HG03103 (cell line): ENCODE data around the gene MAST4.
A peak's percentile ranks its signal among the peaks of the same experiment; 100 is the strongest.

Source experiments
- ATAC-seq: cut with Tn5 transposase; IDR thresholded peaks from one replicate; pipeline ENCODE4 v1.9.1; 2021; ENCODE audit warnings: low read depth; ENCODE audit not compliant: unreplicated experiment

MAST4 gene

DNA sequence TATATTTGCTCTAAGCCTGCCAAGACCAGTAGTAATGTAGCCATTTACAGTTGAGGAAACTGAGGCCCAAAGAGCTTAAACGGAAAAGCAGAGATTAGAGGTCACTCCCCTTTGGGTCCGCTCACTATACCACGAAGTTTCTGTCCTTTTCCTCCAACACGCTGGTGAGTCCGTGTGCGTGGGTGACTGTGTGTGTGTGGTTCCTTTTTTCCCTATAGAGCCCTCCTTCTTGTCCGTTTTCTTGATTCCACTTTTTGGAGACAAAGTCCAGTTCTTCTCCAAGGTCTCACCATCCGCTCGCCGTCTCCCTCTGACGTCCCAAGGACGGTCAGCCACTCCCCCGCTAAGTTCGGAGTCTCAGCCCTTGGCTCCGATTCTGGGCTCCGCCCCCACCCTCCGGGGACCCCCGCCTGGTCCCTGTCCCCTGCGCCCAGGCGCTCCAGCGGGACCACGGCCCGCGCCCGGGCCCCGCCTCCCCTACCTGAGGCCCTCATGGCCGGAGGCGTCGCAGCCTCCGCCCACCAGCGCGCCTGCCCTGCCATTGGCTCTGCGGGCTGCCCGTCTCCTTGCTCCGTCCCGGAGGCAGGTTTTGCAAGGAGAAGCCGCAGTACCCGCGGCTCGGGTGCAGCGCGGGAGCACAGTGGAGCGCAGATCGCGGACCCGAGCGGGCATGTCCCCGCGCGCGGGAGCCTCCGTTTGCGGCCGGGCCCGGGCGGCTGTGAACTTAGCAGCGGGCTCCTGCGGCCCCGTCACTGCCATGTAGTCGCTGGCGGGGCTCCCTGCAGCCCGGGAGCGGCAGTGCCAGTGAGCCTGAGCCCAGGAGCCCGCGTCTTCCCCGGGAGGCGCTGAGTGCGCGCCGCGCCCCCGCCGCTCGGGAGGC lies at the start of gene MAST4:
MAST4 (plus strand) TSS at position 638 of the 880 bp plus-strand sequence. CDS start 263 bp downstream, outside the sequence.
- ATAC-seq = peak; percentile 97

DNA sequence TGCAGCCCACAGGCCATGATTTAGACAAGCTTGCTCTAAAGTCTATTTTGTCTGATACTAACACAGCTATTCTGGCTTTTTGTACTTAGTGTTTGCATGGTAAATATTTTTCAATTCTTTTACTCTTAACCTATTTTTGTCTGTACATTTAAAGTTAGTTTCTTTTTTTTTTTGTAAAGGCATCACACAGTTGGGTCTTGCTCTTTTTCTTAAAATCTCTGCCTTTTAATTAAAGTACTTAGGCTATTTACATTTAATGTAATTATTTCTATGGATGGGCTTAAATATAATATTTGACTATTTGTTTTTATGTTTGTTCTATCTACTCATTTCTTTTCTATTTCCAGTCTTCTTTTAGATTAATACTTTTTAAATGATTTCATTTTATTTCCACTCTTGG lies 49.7 kb upstream of the MAST4 start:
- no peak for ATAC-seq

DNA sequence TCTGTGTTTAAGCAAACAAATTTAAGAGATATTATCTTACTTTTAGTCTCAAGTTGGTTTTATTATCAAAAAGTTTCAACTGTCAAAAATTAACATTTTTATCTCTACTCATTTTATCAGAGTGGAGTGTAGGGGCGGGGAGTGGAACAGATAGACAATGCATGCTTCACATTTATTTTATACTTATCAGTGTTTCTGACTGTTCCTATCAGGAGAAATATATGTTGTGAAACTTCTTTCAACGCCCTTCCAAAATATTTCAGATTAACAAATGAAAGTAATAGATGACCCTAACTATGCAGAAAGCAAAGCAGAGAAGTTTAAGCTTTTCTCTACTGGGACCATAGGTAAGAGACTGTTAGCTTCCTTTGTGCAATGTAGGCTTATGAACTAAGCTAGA lies 44.9 kb upstream of the MAST4 start:
- ATAC-seq = no peak

DNA sequence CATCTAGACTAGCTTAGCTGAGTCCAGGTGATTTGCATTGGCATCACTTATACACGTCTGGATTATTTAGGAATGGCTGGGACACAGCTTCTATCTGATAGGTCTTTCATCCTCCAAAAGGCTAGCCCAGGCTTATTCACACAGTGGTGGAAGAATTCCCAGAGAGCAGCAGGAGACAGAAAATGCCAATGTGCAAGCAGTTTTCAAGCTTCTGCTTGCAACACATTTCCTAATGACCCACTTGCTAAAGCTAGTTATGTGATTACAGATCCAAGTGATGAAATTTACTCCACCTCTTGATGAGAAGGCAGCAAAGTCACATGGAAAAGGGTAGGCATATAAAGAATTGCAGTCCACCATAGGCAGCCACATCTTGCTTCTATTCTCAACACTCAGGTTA lies 44.2 kb upstream of the MAST4 start:
- no peak for ATAC-seq

DNA sequence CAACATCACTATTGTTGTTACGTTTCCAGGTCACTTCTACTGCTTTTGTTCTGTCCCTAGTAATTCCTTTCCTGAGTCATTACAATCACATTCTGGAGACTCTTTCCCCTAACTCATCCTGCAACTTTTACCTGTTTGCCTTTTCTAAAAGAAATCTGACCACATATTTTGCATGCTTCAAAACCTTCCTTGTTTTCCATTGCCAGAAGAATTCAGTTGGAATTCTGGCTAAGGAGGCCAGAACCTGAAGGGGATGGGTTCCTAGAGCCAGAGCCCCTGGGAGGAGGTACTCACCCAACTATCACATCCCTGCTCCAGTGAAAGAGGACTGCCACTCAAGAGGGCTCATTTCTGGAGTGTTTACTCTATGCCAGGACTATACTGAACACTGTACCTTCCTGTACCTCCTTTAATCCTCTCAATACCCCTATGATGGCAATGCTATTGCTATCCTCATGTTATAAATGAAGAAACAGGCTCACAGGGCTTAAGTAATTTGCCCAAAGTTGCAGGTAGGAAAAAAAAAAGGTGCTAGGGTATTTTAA lies 42.8 kb upstream of the MAST4 start:
- no peak for ATAC-seq

DNA sequence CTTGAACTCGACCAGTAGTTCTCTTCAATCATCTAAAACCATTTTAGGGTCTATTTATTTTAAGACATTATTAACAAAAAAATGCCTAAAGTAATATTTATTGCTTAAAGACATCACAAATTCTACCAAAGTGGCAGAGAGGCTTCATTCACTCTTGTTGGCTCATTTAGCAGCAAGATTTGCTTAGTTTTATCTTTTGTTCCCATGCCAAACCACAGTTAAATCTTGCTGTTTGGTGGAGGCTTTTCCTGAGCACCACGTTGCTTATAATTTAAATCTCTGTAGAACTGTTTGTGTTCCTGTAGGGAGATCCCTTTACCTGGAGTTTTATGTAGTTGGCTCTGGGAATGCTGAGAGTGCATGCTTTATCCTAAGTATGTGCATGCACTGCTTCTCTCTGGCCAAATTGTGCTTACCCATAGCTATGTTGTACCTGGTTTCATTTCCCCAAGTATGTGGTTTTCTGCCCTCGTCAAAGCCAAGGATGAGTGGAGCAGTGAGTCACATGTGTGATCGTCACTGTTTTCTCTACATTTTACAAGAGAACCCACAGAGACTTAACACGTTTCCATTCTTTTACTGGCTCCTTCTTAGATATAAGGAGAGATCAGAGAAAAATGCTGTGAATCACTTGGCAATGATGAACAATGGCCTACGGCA lies 42.1 kb upstream of the MAST4 start:
- ATAC-seq = peak; percentile 97

DNA sequence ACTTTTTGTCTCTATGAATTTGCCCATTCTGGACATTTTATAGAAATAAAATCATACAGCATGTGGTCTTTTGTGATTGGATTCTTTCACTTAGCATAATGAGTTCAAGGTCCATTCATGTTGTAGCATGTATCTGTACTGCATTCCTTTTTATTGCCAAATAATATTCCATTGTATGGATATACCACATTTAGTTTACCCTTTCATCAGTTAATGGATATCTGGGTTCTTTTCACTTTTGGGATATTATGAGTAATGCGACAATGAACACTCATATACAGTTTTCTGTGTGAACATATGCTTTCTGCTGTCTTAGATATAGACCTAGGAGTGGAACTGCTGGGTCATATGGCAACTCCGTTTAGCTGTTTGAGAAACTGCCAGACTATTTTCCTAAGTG lies 41.3 kb upstream of the MAST4 start:
- no peak for ATAC-seq

DNA sequence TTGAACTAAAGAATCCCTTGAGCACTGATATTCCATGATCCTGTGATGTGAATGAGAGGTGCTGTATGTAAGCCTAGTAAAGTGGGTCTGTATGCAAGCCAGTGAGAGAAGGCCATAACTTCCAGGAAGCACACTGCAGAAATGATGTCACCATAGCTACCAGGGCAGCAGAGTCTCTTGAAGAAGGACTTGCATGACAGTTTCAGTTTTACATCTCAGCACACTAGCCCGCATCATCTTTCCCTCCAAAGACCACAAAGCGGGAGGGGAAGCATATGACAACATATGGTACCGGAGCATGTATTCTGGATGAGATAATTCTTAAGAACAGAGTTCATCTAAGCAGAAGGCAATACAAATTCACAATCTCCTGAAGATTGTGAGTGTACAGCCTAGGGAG lies 37.6 kb upstream of the MAST4 start:
- ATAC-seq = peak; percentile 69

DNA sequence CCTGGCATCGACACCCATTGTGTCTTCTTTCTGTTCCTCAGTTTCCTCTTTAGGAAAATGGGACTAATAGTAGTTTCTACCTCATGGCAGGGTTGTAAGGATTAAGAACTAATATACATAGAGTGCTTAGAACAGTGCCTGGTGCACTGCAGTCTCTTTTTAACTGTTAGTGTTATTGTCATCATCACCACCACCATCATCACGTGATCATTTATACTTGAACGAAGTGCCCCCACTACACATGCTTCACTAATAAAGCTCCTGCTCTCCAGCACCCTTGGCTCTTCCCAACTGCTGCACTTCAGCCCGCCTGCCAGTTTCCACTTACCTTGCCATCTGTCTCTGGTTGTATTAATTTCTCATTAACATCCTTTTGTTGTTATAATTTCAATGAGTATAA lies 35.8 kb upstream of the MAST4 start:
- no peak for ATAC-seq

DNA sequence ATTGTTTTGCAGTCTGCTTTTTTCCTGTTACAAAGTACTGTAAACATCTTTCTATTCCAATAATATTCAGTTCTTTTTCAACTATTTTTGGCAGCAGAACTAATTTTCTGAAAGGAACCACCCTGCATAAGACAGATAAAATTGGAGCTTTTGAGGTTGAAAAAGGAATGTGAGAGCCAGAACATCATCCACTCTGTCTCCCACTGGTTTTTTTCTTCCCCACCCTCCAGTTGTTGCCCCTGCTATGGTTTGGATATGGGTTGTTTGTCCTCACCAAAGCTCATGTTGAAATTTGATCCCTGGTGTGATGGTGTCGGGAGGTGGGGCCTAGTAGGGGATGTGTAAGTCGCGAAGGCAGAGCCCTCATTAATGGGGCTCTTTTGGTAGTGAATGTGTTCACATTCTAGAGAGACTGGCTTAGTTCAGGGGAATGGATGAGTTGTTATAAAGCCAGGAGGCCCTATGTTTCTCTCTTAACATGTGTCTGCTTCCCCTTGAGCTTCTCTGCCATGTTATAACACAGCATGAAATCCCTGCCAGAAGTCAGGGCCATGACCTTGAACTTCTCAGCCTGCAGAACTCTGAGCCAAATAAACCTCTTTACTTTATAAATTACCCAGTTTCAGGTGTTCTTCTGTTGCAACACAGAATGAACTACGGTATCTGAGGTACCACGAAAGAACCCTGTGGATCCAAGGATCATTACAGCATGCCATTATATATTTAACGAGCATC lies 34.8 kb upstream of the MAST4 start:
- no peak for ATAC-seq

DNA sequence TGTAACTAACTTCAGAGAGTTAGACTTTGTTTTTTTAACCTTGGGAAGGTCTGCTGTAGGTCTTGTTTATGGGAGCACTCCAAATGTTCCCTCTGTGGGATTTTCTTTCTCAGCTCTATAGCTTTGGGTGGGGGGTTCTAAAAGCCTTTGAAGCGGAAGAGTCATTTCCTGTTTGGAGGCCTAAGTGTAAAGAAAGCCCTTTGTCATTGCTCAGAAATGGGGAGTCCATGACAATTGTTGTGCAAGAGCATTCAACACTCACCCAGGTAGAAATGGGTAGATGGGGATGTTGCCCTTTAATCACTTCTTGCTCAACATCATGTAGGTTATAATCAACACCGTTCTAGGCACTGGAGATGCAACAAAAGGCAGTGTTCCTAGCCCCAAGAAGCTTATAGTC lies 30.3 kb upstream of the MAST4 start:
- no peak for ATAC-seq

DNA sequence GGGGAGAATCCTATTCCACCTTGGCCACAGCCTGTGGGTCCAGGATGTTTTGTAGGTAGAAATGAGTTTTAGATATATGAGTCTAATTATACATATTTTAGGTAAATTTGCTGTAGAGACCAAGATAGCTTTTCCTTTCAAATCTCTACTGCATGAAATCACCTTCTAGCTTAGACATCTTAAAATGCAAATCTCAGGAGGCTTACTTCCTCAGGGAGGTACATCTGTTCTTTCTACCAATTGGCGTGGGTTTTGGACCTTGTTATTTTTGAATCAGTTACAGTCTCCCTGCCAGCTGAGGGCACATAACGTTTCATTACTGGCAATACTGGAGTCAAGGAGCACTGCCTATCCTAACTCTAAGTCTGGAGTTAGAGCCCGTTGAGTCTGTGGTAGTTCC lies 28.7 kb upstream of the MAST4 start:
- no peak for ATAC-seq

DNA sequence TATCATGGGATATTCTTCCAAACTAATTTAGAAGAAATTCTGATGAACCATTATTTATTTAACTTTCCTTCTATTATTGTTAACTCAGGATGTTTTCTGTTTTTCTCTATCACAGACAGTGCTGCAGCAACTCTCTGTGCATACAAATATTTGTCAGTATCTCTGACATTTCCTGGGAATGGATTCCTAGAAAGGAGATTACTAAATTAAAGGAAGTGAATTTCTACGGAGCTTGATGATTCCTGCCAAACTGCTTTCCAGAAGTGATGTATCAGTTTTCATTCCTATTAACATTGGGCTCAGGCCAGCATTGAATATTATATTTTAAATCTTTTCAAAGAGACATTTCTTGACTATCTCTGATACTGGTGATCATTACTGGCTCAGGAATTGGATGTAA lies 26.0 kb upstream of the MAST4 start:
- no peak for ATAC-seq

DNA sequence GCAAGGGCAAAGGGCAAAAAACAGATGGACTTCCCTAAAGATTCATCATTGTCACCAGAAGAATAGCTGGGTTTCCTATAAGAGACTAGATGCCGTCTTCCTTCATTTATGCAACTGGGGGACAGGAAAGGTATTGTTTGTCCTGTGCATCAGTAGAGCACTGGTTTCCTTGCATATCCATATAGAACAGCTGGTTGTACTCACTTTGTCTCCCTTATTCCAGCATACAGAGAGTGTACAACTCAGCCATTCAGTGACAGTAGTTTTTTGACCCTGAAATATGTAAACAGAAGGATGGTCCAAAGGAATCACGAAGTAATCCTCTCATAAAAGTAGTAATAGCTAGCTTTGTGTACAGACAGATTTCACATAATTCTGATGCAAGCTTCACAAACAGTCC lies 22.5 kb upstream of the MAST4 start:
- no peak for ATAC-seq

DNA sequence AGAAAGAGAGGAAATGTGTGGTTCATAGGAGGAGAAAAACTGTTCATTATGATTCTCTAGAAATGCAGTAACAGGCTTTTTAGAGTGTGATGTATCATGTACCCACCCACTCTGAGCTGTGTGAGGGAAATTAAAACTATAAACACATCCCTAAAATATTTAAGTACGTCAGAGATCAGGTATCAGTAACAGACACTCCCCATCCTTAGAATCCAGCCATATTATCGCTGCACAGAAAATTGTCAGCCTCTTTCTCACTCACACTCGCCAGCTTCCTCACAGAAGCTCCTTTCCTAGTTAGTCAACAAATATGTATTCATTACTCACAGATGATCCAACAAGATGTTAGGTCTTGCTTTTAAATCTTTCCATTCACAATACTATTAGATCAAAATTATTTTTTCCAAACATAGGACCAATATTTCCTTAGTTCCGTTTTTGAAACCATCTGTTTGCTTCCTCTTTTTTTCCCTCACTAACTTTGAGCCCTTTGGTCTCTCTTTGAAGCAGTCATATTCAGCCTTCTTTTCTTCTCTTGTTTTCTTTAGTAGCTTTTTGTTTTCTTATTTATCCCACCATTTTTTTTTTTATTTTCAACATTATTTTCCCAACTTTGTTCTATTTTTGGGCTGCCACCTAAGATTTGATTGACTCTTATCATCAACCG lies 13.6 kb upstream of the MAST4 start:
- no peak for ATAC-seq

DNA sequence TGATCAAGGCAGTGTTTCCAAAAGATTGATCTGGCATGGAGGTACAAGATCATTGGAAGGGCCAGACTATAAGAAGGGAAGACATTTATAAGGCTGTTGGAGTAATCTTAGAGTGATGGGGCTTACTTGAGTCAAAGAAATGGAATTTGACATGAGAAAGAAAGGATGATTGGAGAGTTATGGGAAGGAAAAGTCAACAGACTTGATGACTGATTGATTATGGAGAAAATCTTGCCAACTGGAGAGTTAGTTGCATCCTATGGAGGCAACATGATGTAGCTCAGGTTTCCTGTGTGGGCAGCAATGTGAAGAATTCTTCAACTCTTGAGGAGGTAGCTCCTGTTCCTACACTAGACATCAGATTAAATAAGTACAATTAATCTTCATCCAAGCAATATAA lies 10.9 kb upstream of the MAST4 start:
- no peak for ATAC-seq

DNA sequence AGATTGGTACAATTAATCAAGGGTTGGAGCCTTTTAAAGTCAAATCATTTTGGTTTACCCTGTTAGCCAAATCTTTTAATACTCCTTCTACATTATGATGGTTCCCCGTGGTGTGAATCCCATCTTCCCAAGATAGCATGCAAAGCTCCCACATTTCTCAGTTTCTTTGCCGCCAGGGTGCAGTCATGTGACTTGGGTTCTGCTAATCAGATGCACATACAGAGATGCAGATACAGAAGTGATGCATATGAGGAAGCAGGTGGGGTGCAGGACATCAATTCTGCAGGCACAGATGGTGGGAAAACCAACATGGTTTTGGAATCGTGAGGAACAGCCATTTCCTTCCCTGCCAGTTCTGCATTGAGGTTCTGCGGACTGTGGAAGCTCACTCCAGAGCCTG lies 8.4 kb upstream of the MAST4 start:
- ATAC-seq = no peak

DNA sequence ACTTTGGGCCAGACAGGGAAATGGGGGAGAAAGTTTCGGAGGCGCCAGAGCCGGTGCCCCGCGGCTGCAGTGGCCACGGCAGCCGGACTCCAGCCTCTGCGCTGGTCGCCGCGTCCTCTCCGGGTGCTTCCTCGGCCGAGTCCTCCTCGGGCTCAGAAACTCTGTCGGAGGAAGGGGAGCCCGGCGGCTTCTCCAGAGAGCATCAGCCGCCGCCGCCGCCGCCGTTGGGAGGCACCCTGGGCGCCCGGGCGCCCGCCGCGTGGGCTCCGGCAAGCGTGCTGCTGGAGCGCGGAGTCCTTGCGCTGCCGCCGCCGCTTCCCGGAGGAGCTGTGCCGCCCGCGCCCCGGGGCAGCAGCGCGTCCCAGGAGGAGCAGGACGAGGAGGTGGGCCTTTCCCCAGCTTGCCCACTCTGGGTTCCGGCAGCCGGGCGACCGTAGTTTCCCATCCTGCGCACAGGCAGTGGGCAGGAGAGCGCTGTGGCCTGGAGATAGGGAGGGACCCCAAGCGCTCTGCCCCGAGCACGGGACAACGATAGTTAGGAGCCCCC lies 516 bp downstream of the MAST4 start:
- ATAC-seq = peak; percentile 9

DNA sequence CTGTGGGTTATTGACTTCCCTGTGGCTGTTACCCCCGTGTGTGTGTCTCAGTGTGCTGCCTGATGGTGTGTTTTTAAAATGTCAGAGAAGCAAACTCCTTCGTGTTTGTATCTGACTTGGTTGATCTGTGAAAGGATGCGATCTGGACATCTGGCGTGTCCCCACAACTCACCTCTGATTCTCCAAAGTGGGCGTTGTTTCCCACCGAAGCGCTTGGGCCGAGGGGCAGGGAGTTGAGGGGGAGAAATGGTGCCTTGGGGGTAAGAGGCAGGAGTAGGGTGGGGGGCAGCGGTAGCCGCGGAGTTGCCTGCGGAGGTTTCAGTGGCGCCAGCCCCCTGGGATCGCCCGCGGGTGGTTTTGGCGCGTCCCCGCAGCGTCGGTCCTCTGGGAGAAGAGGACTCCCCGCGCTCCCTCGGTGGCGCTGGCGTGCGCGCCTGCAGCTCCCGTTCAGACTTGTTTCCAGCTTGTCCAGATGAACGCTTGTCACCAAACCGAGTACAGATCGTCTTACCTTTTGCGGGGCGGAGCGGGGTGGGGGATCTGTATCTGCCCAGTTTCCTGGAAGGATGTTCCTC lies 1.1 kb downstream of the MAST4 start:
- ATAC-seq = no peak

DNA sequence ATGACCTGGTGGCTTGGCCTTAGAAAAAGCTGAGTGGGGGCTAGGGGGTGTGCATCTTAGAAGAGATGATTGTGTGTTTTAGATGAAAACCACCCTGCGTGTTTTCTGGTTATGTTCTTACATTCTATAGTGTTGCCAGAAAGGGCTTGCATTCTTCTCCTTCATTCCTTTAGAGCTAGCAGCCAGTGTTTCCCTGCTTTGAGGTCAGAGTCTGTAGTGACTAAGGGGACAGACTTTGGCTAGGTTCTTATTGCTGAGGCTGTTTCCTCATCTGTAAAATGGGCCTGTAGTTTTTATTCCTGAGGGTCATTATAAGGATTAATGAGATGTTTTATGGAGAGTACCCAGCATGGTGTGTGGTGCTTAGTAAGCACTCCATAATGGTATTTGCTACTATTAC lies 6.4 kb downstream of the MAST4 start:
- ATAC-seq = no peak
